ENCODE data around the gene PTPRZ1. TPM values are rescaled to one million over a fixed set of nuclear protein-coding genes. Genes with fewer than 3 reads are reported as not detected.

Gene PTPRZ1
- total RNA-seq, 2 experiments from 2014 or later: not detected

- DNase-seq (no peak), ATAC-seq (no peak)
- ChIA-PET POLR2A (no interaction called here), CTCF (interaction anchor here (1.1 kb wide), 1 partner anchor 9 kb away, joined by 4 read pairs; no protein-coding TSS in a partner anchor)
- no peak for TF ChIP-seq CTCF (IDR thresholded peaks at IDR 0.05)
- H3K4me1 Mint-ChIP-seq (ENCODE audit: low read depth): no peaks in the 10 kb centered on the region
- intact Hi-C loops (cut with micrococcal nuclease): no loop called here
- H3K4me3 Mint-ChIP-seq: no peak overlapping the region
- H3K9me3 Mint-ChIP-seq: no peaks in the 10 kb centered on the region
- no peaks in the 10 kb centered on the region for H3K36me3 Mint-ChIP-seq (ENCODE audit: low read depth)
- no peaks in the 10 kb centered on the region for H3K27me3 Mint-ChIP-seq
- H3K27ac Mint-ChIP-seq: no peak overlapping the region
Measured at GRCh38 chr7:121985476-121986030, 112.6 kb downstream of the PTPRZ1 start.

DNA sequence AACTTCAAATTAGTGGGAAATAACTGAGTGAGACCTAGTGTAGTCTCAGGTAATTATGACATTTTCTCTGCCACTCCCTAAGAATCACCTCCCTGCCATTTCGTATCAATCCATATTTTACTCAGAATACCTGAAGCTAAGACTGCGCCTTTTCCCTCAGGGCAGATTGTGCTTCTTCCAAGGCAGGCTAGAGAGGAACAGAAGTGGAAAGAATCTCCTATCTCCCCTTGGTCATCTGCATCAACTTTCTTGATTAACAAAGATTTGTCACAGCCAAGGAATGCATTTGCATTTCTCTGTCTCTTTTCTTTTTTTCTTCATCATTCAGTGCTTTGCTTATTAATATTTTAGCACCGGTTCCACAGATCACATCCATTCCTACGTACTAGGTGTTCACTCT is 119.1 kb downstream of the PTPRZ1 start:
- Mint-ChIP-seq H3K27me3 (no peaks in the 10 kb centered on the region), H3K4me3 (no peak overlapping the region), H3K27ac (no peak overlapping the region), H3K4me1 (ENCODE audit: low read depth) (no peaks in the 10 kb centered on the region), H3K9me3 (no peaks in the 10 kb centered on the region), H3K36me3 (ENCODE audit: low read depth) (no peaks in the 10 kb centered on the region)
- intact Hi-C loops (cut with micrococcal nuclease): loop anchor here (10.0 kb wide), 1 partner anchor 237 kb away; no protein-coding TSS in a partner anchor
- TF ChIP-seq CTCF (IDR thresholded peaks at IDR 0.05): no peak
- DNase-seq (no peak), ATAC-seq (no peak)
- ChIA-PET CTCF (no interaction called here), POLR2A (no interaction called here)

DNA sequence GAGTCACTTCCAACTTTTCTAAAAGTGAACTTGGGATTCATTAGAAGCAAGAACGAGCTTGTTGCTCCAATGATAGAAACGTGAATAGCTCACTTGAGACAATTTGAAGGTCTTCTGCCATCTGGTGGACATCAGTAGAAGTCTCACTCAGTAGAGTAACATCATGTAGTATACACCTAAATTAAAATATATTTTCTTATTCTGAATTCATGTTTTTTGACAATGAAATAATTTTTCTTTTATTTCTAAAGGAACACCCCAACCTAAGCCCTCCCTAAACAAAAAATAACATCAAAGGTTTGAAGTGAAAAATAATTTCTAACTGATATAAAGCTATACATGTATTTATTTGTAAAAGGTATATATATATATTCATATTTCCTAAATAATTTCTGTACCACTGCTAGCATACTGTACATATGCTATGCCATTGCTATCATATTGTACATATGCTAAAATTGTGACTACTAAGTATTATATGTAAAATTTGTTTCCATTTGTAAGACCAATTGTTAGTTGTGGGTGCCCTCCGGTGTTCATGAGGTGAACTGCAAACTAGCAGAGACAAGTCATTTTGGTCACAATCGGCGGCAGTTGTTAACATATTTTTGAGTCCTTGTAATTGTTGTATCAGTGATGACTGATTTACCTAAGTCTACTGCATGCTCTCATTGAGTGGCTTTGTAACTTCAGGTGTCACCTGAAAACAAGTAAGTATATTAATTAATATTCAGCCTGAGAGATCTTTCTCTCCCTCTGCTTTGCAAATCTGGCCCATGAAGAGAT is 121.9 kb downstream of the PTPRZ1 start:
- Mint-ChIP-seq H3K27ac (no peak overlapping the region), H3K4me3 (no peak overlapping the region), H3K4me1 (ENCODE audit: low read depth) (no peaks in the 10 kb centered on the region), H3K36me3 (ENCODE audit: low read depth) (no peaks in the 10 kb centered on the region), H3K27me3 (no peaks in the 10 kb centered on the region), H3K9me3 (no peaks in the 10 kb centered on the region)
- ChIA-PET CTCF (interaction anchor here (0.6 to 2.5 kb wide), 30 partner anchors 8 to 1192 kb away, joined by 3 to 17 read pairs (median 3); no protein-coding TSS in a partner anchor), POLR2A (no interaction called here)
- intact Hi-C loops (cut with micrococcal nuclease): loop anchor here (10.0 kb wide), 1 partner anchor 240 kb away; no protein-coding TSS in a partner anchor
- peak; percentile 67 for DNase-seq
- peak; percentile 86 for TF ChIP-seq CTCF (IDR thresholded peaks at IDR 0.05)
- ATAC-seq: peak; percentile 74

GRCh38 chr7:122006687-122007086 is 133.7 kb downstream of the PTPRZ1 start:
- Mint-ChIP-seq H3K9me3 (no peaks in the 10 kb centered on the region), H3K4me1 (ENCODE audit: low read depth) (no peaks in the 10 kb centered on the region), H3K36me3 (ENCODE audit: low read depth) (no peaks in the 10 kb centered on the region), H3K27me3 (no peaks in the 10 kb centered on the region), H3K4me3 (no peak overlapping the region), H3K27ac (no peak overlapping the region)
- intact Hi-C loops (cut with micrococcal nuclease): no loop called here
- POLR2A ChIA-PET: no interaction called here
- DNase-seq (no peak), ATAC-seq (no peak)
- no peak for TF ChIP-seq CTCF (IDR thresholded peaks at IDR 0.05)
- CTCF ChIA-PET: no interaction called here

GRCh38 chr7:122010116-122010515 is 137.2 kb downstream of the PTPRZ1 start:
- ChIA-PET CTCF (interaction anchor here (2.6 kb wide), 1 partner anchor 16 kb away, joined by 9 read pairs; no protein-coding TSS in a partner anchor), POLR2A (no interaction called here)
- no peak for DNase-seq
- intact Hi-C loops (cut with micrococcal nuclease): no loop called here
- Mint-ChIP-seq H3K27me3 (no peaks in the 10 kb centered on the region), H3K9me3 (no peaks in the 10 kb centered on the region), H3K27ac (no peak overlapping the region), H3K4me1 (ENCODE audit: low read depth) (no peaks in the 10 kb centered on the region), H3K4me3 (no peak overlapping the region), H3K36me3 (ENCODE audit: low read depth) (no peaks in the 10 kb centered on the region)
- TF ChIP-seq CTCF (IDR thresholded peaks at IDR 0.05): no peak
- ATAC-seq: no peak

Measured in activated CD8-positive, alpha-beta T cell treated with anti-CD3 and anti-CD28 coated beads for 36 hours (primary cell).